HG02571 (cell line): Measurements from ENCODE around the gene SINHCAF.

ENCODE experiments used
- ATAC-seq: cut with Tn5 transposase; IDR thresholded peaks from one replicate; pipeline ENCODE4 v1.9.1; 2021; ENCODE audit warnings: mild to moderate bottlenecking, moderate library complexity; ENCODE audit not compliant: unreplicated experiment

Gene SINHCAF

DNA sequence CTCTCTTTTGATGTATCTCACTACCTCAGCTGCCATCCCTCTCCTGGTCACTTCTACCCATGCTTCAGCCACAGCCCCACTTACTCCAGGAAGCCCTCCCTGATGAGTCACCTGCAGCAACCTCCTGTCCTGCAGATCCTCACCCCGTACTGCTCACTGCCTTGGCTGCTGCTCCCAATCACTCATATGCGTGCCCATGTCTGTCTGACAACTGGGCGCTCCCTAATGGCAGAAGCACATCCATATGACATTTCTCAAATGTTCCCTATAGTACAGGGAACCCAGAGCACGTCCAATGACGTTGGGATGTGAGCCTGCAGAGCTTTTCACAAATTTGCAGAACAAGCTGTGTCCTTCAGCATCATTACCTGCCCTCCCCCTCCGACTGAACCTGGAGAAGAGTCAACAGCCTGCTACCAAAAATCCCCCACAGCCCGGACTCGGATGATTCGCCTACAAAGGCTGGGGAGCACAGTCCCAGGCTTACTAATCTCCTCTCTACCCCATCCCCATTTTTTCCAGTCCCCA, 90.0 kb downstream of the SINHCAF start:
- ATAC-seq, result no peak

DNA sequence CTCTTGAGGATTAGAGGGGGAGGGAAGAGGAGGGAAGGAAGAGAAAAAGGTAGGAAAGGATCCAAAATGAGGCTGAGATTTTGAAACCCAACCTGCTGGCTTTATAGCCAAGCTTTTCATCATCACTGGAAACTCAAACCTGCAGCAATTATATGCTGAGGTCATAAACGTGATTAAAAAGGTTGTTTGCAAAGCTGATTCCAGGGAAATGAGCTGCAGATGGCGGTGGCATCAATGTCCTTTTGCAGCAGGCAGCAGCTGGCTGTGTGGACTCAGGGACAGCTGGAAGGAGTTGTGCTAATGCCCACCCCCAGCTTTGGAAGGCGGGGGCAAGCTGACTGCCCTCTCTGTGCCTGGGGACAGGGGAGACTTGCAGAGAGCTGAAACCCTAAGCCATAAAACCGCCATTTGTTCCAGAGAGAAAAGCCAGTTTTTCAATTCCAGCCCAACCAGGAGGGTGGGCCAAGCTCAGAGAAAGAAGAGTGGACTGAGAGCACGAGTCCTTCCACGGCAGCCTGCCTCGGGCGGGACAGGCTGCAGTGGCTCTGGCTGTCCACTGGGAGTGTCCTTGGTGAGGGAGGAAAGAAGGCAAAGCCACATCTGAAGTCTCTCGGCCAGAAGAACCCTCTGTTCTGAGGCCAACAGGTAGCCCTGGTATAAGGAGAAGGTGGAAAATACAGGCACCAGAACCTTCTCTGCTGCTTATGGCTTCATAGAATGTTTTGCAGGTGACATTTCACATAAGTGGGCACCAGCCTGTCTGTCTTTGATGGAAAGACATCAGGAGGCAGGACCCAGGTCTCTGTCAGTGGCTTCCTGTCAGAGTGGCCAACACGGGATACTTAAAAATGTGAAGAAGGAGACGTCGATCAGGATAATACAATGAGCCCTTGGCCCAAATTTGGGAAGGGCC, 90.7 kb downstream of the SINHCAF start:
- ATAC-seq, result no peak

DNA sequence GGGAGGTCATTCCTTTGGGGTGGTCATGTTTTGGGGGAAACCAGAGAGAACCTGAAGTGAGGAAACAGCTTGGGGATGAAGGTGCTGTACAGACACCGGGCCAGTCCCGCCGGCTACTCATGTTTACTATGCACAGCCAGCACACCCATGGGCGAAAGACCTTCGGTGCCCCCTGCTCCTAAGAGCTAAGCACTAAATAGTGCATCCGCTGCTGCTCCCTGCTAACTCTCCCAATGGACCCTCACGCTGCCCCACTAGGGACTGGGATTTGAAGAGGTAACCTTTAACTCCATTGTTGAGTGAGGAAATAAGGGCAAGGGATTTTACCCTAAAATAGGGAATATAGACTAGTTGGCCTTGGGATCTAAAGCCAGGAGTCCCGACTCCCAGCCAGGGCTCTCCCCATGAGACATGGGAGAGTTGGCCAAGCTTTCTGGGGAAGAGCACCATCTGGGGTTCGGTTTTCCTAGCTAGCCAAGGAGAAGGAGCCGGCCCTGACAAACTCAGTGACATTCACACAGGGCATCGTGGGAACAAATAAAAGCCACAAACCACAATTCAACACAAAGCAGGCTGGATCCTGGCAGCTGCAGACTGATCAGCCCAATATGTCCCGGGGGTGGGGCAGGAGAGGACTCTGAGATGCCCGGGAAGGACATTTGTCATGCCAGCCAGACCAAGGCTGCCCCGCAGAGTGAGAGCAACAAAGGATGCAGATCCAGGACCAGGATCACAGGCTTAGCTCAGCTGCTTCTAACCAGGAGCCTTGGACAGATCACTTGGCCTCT, 91.7 kb downstream of the SINHCAF start:
- ATAC-seq, result no peak

DNA sequence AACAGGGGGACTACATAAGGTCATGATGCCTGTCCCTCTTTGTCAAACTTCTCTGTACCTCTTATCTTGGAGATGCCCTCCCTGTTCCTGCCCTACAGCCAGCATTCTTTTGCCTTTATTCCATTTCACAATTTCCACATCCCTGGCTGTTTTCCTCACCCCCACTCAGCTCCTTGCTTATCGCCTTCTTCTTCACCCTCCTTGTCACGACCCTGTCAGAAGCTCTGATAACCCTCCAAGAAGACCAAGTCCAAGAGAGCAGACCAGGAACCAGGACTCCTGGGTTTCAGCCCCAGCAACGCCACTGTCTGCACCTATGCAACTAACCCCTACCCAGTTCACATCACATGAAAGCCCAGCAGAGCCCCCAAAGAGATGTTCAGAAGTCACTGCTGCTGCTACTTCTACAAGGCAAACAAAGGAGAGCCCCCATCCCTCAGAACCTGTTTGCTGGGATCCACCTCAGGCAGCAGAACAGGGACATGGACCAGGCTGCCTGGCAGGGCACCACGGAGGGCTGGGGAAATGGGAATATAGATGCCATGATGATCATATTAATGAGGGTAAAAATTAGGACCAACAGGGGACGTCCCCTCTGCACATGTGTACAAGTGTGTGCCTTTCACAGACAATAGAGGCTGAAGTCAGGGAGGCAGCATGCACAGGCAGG, 92.8 kb downstream of the SINHCAF start:
- ATAC-seq, result no peak

DNA sequence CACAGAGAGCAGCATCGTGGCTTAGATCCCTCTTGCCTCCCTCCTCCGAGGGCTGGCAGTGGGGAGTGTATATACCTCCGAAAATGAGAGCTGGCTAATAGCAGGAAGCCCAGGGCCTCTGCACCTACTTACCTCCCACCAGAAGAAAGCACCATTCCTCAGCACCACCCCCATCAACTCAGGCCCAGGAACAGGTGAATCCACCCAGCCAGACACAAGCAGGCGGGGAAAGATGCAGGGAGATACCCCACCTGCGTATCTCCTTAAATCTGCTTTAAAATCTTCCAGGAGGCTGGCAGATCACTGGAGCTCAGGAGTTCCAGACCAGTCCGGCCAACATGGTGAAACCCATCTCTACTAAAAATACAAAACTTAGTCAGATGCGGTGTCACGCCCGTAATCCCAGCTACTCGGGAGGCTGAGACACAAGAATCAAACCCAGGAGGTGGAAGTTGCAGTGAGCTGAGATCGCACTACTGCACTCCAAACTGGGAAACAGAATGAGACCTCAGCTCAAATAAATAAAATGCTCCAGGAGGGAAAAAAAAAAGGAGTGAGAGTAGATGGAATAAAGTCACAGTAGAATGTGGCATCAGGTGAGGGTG, 93.5 kb downstream of the SINHCAF start:
- ATAC-seq, result no peak

DNA sequence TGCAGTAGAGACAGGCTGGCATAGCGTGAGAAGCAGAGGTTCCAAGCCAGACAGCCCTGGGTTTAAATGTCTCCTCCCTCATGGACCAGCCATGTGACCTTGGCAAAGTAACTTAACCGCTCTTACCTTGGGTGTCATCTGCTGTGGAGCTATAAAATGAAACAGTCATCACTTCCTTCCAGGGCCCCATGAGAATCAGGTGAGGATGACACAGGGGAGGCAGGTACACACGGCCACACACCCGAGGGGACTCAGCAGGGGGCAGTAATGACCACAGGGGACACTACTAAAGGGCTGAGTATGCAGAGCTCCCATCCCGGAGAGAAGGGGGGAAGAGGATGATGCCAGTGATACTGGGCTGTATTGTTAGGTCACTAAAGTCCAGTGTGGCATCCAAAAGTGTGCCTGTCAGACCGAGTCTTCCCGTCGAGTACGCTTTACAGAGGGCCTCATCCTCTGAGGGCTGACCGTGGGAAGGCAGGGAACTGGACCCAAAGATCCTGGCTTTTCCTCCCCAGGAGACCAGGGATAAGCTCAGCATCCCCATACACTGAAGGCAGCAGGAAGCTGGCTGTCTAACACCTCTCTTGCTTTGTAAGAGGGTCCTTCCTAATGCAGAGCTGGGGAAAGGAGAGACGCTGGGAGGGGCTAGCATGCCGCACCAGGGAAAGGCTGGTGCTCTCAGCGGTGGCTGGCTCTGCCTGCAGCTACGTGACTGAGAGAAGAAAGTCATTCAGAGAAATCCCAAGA, 94.2 kb downstream of the SINHCAF start:
- ATAC-seq, result no peak
